ENCODE data around the gene DOCK8. TPM values are rescaled to one million over a fixed set of nuclear protein-coding genes. Genes with fewer than 3 reads are reported as not detected.

DOCK8 gene
- total and polyA plus RNA-seq, 2 of the 13 experiments (the other 11 are each of a cell fraction or from before 2014, with no cell fraction given) = 0.28 to 0.38 TPM

DNA sequence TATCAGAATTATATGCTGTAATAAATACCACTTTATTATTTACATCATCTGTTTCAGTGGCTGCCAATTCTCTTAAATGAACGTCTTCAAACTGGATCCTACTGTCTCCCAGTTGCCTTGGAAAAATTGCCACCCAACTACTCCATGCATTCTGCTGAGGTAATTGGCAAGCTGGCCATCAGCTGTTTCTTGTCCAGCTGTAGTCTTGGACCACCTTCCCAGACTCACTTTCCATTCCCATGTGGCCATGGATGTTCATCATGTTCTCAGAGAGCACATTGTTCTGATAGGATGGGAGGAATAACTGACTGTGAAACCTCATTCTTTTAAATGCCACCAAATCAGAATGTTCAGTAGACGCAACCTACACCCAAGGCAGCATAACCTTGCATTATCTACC is 157.5 kb downstream of the DOCK8 start (continued):
- TF ChIP-seq, protein P1, sequence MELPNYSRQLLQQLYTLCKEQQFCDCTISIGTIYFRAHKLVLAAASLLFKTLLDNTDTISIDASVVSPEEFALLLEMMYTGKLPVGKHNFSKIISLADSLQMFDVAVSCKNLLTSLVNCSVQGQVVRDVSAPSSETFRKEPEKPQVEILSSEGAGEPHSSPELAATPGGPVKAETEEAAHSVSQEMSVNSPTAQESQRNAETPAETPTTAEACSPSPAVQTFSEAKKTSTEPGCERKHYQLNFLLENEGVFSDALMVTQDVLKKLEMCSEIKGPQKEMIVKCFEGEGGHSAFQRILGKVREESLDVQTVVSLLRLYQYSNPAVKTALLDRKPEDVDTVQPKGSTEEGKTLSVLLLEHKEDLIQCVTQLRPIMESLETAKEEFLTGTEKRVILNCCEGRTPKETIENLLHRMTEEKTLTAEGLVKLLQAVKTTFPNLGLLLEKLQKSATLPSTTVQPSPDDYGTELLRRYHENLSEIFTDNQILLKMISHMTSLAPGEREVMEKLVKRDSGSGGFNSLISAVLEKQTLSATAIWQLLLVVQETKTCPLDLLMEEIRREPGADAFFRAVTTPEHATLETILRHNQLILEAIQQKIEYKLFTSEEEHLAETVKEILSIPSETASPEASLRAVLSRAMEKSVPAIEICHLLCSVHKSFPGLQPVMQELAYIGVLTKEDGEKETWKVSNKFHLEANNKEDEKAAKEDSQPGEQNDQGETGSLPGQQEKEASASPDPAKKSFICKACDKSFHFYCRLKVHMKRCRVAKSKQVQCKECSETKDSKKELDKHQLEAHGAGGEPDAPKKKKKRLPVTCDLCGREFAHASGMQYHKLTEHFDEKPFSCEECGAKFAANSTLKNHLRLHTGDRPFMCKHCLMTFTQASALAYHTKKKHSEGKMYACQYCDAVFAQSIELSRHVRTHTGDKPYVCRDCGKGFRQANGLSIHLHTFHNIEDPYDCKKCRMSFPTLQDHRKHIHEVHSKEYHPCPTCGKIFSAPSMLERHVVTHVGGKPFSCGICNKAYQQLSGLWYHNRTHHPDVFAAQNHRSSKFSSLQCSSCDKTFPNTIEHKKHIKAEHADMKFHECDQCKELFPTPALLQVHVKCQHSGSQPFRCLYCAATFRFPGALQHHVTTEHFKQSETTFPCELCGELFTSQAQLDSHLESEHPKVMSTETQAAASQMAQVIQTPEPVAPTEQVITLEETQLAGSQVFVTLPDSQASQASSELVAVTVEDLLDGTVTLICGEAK (IDR thresholded peaks at IDR 0.05) = no peak
- TF ChIP-seq, protein P1 (CRISPR knock-in tag; IDR thresholded peaks at IDR 0.05) = no peak
- TF ChIP-seq, protein P2, sequence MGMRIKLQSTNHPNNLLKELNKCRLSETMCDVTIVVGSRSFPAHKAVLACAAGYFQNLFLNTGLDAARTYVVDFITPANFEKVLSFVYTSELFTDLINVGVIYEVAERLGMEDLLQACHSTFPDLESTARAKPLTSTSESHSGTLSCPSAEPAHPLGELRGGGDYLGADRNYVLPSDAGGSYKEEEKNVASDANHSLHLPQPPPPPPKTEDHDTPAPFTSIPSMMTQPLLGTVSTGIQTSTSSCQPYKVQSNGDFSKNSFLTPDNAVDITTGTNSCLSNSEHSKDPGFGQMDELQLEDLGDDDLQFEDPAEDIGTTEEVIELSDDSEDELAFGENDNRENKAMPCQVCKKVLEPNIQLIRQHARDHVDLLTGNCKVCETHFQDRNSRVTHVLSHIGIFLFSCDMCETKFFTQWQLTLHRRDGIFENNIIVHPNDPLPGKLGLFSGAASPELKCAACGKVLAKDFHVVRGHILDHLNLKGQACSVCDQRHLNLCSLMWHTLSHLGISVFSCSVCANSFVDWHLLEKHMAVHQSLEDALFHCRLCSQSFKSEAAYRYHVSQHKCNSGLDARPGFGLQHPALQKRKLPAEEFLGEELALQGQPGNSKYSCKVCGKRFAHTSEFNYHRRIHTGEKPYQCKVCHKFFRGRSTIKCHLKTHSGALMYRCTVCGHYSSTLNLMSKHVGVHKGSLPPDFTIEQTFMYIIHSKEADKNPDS (CRISPR knock-in tag; IDR thresholded peaks at IDR 0.05) = no peak
- TF ChIP-seq, protein P3, sequence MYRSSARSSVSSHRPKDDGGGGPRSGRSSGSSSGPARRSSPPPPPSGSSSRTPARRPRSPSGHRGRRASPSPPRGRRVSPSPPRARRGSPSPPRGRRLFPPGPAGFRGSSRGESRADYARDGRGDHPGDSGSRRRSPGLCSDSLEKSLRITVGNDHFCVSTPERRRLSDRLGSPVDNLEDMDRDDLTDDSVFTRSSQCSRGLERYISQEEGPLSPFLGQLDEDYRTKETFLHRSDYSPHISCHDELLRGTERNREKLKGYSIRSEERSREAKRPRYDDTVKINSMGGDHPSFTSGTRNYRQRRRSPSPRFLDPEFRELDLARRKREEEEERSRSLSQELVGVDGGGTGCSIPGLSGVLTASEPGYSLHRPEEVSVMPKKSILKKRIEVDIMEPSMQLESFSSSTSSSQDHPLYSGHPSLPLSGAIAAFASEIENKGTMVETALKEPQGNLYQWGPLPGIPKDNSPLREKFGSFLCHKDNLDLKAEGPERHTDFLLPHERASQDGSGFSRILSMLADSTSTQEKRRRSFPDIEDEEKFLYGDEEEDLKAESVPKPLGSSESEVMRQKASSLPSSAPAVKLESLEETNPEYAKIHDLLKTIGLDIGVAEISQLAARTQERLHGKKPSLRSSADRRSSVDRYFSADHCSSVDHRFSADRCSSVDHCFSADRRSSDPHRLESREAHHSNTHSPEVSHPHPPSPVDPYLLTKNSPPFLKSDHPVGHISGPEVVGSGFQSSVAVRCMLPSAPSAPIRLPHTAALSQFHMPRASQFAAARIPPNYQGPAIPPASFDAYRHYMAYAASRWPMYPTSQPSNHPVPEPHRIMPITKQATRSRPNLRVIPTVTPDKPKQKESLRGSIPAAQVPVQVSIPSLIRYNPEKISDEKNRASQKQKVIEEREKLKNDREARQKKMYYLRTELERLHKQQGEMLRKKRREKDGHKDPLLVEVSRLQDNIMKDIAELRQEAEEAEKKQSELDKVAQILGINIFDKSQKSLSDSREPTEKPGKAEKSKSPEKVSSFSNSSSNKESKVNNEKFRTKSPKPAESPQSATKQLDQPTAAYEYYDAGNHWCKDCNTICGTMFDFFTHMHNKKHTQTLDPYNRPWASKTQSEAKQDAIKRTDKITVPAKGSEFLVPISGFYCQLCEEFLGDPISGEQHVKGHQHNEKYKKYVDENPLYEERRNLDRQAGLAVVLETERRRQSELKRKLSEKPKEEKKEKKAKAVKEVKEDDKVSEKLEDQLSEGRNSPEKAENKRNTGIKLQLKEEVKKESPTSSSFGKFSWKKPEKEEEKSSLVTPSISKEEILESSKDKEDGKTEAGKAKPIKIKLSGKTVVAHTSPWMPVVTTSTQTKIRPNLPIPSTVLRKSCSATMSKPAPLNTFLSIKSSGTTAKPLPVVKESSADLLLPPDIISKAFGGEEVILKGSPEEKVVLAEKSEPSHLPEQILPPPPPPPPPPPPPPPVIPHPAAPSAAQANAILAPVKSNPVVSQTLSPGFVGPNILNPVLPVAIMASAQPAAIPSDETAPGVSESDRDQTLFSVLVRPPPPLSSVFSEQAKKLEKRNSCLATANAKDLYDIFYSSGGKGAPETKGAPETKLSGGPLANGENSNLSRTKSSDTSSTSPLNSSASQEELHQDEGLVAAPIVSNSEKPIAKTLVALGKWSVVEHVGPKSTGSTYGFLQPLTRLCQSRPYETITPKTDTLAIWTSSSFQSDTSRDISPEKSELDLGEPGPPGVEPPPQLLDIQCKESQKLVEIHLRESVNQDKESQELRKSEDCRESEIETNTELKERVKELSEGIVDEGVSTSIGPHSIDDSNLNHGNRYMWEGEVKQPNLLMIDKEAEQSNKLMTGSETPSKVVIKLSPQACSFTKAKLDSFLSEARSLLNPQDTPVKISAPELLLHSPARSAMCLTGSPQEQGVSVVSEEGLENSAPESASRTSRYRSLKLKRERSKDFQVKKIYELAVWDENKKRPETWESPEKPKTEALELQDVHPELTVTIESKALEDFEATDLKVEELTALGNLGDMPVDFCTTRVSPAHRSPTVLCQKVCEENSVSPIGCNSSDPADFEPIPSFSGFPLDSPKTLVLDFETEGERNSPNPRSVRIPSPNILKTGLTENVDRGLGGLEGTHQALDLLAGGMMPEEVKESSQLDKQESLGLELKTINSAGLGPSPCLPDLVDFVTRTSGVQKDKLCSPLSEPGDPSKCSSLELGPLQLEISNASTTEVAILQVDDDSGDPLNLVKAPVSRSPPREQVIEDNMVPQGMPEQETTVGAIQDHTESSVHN (CRISPR knock-in tag; IDR thresholded peaks at IDR 0.05) = no peak
- TF ChIP-seq, protein P4, sequence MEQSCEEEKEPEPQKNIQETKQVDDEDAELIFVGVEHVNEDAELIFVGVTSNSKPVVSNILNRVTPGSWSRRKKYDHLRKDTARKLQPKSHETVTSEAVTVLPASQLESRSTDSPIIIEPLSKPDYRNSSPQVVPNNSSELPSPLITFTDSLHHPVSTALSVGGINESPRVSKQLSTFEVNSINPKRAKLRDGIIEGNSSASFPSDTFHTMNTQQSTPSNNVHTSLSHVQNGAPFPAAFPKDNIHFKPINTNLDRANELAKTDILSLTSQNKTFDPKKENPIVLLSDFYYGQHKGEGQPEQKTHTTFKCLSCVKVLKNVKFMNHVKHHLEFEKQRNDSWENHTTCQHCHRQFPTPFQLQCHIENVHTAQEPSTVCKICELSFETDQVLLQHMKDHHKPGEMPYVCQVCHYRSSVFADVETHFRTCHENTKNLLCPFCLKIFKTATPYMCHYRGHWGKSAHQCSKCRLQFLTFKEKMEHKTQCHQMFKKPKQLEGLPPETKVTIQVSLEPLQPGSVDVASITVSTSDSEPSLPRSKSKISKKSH (CRISPR knock-in tag; IDR thresholded peaks at IDR 0.05; ENCODE audit: borderline replicate concordance) = no peak
- no peak for TF ChIP-seq KDM1A (CRISPR knock-in tag; IDR thresholded peaks at IDR 0.05)
